ENCODE measurements around the gene SLC22A1. TPM values are rescaled to one million over a fixed set of nuclear protein-coding genes. Genes with fewer than 3 reads are reported as not detected.
A peak's percentile ranks its signal among the peaks of the same experiment; 100 is the strongest.
"Not testable (repeated sequence)": the region's sequence is repeated elsewhere in the genome, so short reads cannot be mapped to it uniquely, and the experiment has no call there.

Gene SLC22A1
- total RNA-seq, 1 donor from 2014 or later: 2.4 TPM

GRCh38 chr6:160108077-160108476 lies 13.5 kb upstream of the SLC22A1 start:
- no peak for TF ChIP-seq CTCF (IDR thresholded peaks at IDR 0.05; ENCODE audit: unreplicated experiment)
- H3K27me3 Mint-ChIP-seq: no peaks in the 10 kb centered on the region
- DNase-seq (ENCODE audit: low spot score, unreplicated experiment): no peak
- no peaks in the 10 kb centered on the region for H3K9me3 Mint-ChIP-seq (ENCODE audit: low read depth)
- no peaks in the 10 kb centered on the region for H3K4me1 Mint-ChIP-seq (ENCODE audit: low read depth)
- H3K27ac Mint-ChIP-seq: peak overlapping the region; percentile 29
- H3K4me3 Mint-ChIP-seq (ENCODE audit: low read depth): no peak overlapping the region
- peaks cover 30% of the 10 kb centered on the region for H3K36me3 Mint-ChIP-seq (ENCODE audit: insufficient read depth)

GRCh38 chr6:160110586-160111123 lies 11.0 kb upstream of the SLC22A1 start:
- DNase-seq (ENCODE audit: low spot score, unreplicated experiment): no peak
- Mint-ChIP-seq H3K27me3 (no peaks in the 10 kb centered on the region), H3K9me3 (ENCODE audit: low read depth) (peaks cover 3% of the 10 kb centered on the region), H3K4me1 (ENCODE audit: low read depth) (no peaks in the 10 kb centered on the region), H3K4me3 (ENCODE audit: low read depth) (no peak overlapping the region), H3K27ac (peak overlapping the region; percentile 63), H3K36me3 (ENCODE audit: insufficient read depth) (peaks cover 23% of the 10 kb centered on the region)
- TF ChIP-seq CTCF (IDR thresholded peaks at IDR 0.05; ENCODE audit: unreplicated experiment): no peak

- DNase-seq (ENCODE audit: low spot score, unreplicated experiment): no peak
- Mint-ChIP-seq H3K36me3 (ENCODE audit: insufficient read depth) (peaks cover 22% of the 10 kb centered on the region), H3K4me1 (ENCODE audit: low read depth) (no peaks in the 10 kb centered on the region)
Measured at GRCh38 chr6:160111806-160112205, 9.8 kb upstream of the SLC22A1 start.

GRCh38 chr6:160112628-160113299 lies 8.9 kb upstream of the SLC22A1 start:
- peaks cover 24% of the 10 kb centered on the region for H3K36me3 Mint-ChIP-seq (ENCODE audit: insufficient read depth)
- H3K9me3 Mint-ChIP-seq (ENCODE audit: low read depth): peaks cover 3% of the 10 kb centered on the region
- no peaks in the 10 kb centered on the region for H3K27me3 Mint-ChIP-seq
- H3K27ac Mint-ChIP-seq: peak overlapping the region; percentile 0
- no peak for TF ChIP-seq CTCF (IDR thresholded peaks at IDR 0.05; ENCODE audit: unreplicated experiment)
- no peaks in the 10 kb centered on the region for H3K4me1 Mint-ChIP-seq (ENCODE audit: low read depth)
- no peak overlapping the region for H3K4me3 Mint-ChIP-seq (ENCODE audit: low read depth)
- no peak for DNase-seq (ENCODE audit: low spot score, unreplicated experiment)

More at GRCh38 chr6:160111806-160112205, 9.8 kb upstream of the SLC22A1 start:
- no peaks in the 10 kb centered on the region for H3K27me3 Mint-ChIP-seq
- H3K27ac Mint-ChIP-seq: peak overlapping the region; percentile 74
- no peak overlapping the region for H3K4me3 Mint-ChIP-seq (ENCODE audit: low read depth)
- peaks cover 3% of the 10 kb centered on the region for H3K9me3 Mint-ChIP-seq (ENCODE audit: low read depth)
- TF ChIP-seq CTCF (IDR thresholded peaks at IDR 0.05; ENCODE audit: unreplicated experiment): no peak

GRCh38 chr6:160114536-160114935 lies 7.1 kb upstream of the SLC22A1 start:
- H3K4me1 Mint-ChIP-seq (ENCODE audit: low read depth); H3K9me3 Mint-ChIP-seq (ENCODE audit: low read depth); H3K27ac Mint-ChIP-seq; DNase-seq (ENCODE audit: low spot score, unreplicated experiment); H3K4me3 Mint-ChIP-seq (ENCODE audit: low read depth); H3K27me3 Mint-ChIP-seq: not testable (repeated sequence)
- peaks cover 28% of the 10 kb centered on the region for H3K36me3 Mint-ChIP-seq (ENCODE audit: insufficient read depth)

GRCh38 chr6:160115421-160115820 lies 6.2 kb upstream of the SLC22A1 start:
- DNase-seq (ENCODE audit: low spot score, unreplicated experiment): no peak
- Mint-ChIP-seq H3K4me3 (ENCODE audit: low read depth) (no peak overlapping the region), H3K36me3 (ENCODE audit: insufficient read depth) (peaks cover 26% of the 10 kb centered on the region), H3K9me3 (ENCODE audit: low read depth) (peaks cover 3% of the 10 kb centered on the region), H3K27ac (peak overlapping the region; percentile 29), H3K27me3 (no peaks in the 10 kb centered on the region), H3K4me1 (ENCODE audit: low read depth) (peaks cover 6% of the 10 kb centered on the region)
- no peak for TF ChIP-seq CTCF (IDR thresholded peaks at IDR 0.05; ENCODE audit: unreplicated experiment)
